HG02840 (cell line): Measurements from ENCODE around the gene THAP12.
A peak's percentile ranks its signal among the peaks of the same experiment; 100 is the strongest.
"Not testable (repeated sequence)": the region's sequence is repeated elsewhere in the genome, so short reads cannot be mapped to it uniquely, and the experiment has no call there.

ENCODE experiments used
- ATAC-seq: cut with Tn5 transposase; IDR thresholded peaks from one replicate; pipeline ENCODE4 v1.9.1; 2021; ENCODE audit warnings: mild to moderate bottlenecking, moderate library complexity, moderate number of reproducible peaks; ENCODE audit not compliant: unreplicated experiment, low FRiP score

The THAP12 gene, protein sequence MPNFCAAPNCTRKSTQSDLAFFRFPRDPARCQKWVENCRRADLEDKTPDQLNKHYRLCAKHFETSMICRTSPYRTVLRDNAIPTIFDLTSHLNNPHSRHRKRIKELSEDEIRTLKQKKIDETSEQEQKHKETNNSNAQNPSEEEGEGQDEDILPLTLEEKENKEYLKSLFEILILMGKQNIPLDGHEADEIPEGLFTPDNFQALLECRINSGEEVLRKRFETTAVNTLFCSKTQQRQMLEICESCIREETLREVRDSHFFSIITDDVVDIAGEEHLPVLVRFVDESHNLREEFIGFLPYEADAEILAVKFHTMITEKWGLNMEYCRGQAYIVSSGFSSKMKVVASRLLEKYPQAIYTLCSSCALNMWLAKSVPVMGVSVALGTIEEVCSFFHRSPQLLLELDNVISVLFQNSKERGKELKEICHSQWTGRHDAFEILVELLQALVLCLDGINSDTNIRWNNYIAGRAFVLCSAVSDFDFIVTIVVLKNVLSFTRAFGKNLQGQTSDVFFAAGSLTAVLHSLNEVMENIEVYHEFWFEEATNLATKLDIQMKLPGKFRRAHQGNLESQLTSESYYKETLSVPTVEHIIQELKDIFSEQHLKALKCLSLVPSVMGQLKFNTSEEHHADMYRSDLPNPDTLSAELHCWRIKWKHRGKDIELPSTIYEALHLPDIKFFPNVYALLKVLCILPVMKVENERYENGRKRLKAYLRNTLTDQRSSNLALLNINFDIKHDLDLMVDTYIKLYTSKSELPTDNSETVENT

DNA sequence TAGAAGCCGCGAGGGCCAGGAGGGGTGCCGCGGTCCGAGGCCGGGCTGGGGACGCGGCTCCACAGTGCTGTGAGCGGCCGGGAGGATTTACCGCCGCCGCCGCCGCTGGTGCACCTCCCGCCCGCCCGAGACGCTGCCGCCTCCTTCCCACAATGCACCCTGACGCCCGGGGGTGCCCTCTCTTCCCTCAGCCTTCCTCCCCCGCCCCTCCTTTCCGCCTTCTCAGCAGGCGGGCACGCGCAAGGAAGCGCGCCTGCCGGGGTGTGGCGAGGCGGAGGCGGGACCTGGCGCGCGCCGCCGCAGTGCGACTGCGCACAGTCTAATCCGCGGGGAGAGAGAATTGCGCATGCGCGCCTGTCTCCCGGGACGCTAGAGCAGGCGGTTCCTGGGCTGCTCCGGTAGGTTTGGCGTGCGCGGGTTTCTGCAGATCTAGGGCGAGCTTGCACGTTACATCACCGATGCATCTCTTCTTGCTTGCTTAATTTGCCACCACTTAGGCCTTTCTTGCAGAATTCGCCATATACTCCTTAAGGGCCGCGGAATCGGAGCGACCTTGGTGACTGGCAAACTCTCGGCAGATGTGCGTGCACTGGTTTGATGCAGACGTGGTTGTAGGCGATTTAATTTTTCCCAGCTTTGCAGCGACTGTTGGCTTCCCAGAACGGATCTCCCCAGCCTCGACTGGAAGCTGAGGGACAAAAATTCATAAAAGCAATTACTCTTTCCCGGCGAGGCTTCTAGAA, at the start of gene THAP12, which contains the start of gene GVQW3:
THAP12 (minus strand) TSS at position 156 of the 743 bp plus-strand sequence. CDS start 296 bp downstream, outside the sequence.
GVQW3 (plus strand) TSS at position 347 of the 743 bp plus-strand sequence. CDS start 506 bp downstream, outside the sequence.
- ATAC-seq = peak; percentile 82

DNA sequence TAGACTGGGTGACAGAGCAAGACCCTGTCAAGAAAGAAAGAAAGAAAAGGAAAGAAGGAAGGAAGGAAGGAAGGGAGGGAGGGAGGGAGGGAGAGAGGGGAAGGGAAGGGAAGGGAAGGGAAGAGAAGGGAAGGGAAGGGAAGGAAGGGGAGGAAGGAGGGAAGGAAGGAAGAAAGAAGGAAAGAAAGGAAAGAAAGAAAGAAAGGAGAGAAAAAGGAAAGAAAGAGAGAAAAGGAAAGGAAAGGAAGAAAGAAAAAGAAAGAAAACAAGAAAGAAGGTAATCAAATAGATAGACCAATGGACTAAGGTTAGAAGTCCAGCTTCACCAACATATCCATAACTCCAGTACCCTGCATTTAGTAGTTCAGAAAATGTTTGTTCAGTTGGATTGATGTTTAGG, 45.7 kb upstream of the THAP12 start:
- ATAC-seq = no peak

DNA sequence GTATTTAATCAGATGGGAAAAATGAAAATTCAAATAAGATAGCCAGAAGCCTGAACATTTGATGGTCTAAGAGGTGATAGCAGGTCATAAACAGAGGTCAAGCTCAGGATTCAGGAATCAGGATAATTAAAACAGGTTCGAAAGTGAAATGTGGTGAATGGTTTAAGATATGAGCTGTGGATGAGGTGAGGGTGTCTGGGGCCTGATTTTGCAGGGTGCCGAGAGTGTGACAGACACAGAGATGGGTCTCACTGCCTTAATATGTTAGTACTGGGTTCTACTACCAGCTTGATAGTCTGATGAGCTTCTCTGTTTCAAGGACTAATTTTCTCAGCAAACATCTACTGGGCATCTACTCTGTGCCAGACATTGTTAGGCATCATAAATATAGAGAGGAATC, 44.0 kb upstream of the THAP12 start:
- ATAC-seq = no peak

DNA sequence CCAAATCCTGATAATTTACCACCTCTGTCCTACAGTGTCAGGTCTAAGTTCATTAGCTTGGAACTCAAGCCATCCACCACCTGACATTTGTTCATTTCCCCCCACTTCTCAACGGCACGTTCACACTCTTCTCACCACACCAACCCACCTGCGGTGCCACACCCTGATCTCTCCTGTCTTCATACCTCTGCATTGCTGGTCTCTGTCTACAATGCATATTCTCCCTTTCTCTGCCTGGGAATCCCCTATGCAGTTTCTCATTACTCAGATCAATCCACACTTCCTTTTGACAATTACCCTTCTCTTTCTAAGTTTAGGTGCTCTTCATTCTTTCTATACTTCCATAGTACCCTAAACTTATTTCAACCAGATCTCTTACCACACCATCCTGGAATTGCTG, 43.4 kb upstream of the THAP12 start:
- ATAC-seq = no peak

DNA sequence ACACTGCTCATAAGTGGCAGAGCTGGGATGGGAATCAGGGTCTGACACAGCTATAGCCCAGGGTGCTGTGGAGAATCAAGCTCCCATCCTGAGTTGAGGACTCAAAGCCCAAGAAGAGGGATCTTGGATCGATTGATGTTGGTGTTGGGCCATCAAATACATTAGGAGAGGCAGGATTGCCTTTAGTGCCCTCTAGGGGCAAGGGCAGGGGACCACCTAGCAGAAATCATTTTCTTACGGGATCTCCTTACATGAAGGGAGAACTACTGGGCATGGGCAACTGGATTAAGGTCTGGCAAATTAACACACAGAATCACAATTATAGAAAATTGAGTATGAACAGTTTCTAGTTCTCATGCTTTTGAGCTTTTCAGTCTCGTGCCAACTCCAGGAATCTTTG, 39.0 kb upstream of the THAP12 start:
- no peak for ATAC-seq

DNA sequence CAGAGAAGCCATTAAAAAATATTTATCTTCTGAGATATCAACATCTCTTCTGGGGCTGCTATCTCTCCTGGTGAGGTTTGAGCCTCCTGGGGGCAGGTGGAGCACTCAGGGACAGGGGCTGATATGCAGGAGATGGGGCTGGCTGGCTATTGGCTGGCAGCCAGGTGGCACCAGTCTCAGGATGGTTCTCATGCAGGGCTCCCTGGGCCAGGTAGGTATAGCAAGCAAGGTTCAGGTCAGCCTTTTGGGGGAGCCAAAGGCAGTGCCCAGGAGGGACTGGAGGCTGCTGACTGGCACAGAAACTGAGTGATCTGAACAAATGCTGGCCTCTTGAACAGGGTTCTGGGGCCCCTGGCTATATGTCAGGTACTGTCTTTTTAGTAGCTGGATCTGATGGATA, 34.1 kb upstream of the THAP12 start:
- ATAC-seq = no peak

DNA sequence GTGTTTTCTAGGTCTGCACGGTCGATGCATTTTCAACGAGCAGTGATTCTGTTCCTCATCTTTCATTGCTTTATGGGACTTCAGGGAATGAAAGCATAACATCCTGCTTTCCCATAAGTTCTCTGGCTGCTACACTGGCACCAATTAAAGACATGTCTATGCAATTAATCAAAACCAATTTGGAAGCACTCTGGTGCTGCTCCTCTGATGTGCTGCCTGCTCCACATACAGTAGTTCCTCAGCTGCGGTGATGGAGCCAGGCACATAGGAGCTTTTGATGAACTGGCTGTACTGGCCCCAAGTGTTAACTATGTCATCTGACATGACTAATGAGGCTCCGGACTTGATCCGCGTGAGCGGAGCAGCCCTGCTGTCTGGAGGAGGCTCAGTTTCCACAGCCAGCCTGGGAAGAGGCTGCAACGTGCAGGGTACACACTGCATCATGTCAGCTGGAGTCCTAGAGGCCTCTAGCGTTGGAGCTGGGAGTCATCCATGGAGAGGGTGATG, 30.0 kb upstream of the THAP12 start:
- ATAC-seq = no peak

DNA sequence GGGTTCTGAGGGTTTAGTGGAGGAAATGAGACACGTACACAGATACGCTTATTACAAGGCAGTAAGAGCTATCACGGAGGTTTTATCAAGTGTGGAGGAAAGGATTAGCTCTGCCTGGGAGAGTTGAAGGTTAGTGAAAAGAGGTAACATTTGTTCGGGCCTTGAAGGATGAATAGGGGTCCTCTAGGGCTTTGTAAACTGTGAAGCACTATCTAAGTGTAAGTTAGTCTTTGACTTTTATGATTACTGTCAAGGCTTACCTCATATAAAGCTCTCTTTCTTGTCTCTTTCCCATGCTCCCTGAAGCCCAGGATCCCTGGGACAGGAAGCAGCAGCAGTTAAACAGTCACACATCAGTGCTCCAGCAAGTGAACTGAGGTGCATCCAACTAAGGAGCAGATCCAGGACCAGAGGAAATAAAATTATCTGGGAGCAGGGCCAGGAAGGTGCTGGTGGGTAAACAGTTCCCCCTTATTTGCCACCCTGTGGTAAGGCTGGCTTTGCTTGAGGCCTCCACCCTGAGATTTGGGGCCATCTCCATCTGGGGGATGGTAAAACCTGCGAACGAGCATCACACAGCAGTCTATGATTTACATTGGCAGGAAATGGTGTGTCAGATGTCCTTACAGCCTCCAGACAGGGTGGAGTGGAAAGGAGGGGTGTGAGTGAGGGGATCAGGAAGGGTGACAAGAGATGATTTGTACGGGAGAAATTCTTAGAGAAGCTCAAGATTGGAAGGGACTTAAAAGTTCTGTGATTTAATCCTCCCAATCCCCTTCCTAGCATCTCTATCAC, 27.4 kb upstream of the THAP12 start:
- no peak for ATAC-seq

DNA sequence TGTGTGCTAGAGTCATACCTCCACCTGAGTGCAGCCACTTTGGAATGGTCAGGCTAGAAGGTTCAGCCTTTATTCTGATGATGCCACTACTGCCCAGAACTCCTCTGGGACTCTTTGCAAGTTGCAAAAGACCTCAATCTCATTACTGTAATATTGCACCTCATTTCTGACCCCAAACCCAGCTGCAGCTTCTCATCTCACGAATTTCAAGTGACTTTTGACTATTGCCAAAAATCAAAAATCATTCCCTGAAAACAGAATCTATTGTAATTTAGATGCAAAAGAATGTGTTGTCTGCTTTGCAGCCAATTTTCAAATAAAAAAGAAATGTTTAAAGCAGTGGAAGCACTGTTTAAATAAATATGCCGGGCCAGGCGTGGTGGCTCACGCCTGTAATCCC, 25.4 kb upstream of the THAP12 start:
- ATAC-seq = no peak

DNA sequence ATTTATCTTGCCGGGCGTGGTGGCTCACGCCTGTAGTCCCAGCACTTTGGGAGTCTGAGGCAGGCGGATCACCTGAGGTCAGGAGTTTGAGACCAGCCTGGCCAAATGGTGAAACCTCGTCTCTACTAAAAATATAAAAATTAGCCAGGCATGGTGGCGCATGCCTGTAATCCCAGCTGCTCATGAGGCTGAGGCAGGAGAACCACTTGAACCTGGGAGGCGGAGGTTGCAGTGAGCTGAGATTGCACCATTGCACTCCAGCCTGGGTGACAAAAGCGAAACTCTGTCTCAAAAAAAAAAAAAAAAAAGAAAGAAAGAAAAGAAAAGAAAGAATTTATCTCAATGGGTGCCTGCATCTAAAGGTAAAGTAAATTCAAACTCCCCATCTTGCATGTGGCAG, 20.6 kb upstream of the THAP12 start:
- not testable (repeated sequence) for ATAC-seq

DNA sequence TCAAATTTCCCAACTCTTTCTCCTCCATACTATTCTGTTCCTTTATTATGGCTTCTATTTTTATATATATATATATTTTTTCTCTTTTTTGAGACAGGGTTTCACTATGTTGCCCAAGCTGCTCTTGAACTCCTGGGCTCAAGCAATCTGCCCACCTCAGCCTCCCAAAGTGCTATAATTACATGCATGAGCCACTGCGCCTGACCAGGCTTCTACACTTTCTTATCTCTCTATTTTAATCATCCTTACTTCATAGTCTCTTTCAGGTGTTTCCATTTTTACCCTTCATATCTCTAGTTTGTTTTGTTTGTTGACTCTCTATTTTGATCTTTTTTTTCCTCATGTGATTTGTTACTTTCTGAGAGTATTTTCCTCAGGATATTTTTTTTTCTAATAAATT, 20.0 kb upstream of the THAP12 start:
- no peak for ATAC-seq

DNA sequence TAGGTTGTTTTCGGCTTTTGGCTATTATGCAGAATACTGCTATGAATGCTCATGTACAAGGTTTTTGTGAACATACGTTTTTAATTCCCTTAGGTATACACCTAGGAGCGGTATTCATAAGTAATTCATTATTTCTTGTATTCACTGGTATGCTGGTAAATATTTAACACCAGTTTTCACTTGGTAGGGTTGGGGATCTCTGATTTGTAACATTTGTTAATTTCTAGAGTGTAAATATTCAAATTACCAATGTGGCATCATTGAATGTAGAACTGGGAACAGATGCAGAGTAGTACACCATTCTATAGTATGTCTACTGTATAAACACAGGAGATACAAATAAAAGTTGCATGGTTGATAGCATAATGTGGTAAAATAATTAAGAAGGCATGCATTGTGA, 16.5 kb upstream of the THAP12 start:
- ATAC-seq = no peak

DNA sequence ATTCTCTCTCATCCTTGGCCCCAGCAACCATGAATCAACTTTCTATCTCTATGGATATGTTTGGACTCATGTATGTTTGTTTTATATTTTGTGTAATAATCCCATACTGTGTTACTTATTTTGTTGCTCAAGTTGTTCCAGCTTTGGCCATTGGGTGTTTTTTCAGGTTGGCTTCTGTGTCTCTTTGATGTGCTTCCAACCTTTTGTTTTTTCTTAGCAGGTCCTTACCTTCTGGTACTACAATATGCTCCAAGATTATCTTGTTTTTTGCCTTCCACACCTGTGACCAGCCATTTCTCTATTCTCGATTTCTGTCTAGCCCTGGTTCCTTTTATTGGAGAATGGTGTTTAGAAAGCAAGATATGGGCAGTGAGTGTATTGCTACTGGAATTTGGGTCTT, 14.4 kb upstream of the THAP12 start:
- no peak for ATAC-seq

DNA sequence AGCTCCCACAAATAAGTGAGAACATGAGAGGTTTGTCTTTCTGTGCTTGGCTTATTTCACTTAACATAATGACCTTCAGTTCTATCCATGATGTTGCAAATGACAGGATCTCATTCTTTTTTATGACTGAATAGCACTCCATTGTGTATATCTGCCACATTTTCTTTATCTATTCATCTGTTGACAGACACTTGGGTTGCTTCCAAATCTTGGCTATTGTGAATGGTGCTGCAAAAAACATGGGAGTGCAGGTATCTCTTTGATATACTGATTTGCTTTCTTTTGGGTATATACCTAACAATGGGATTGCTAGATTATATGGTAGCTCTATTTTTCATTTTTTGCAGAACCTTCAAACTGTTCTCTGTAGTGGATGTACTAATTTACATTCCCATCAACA, 13.5 kb upstream of the THAP12 start:
- ATAC-seq = no peak

DNA sequence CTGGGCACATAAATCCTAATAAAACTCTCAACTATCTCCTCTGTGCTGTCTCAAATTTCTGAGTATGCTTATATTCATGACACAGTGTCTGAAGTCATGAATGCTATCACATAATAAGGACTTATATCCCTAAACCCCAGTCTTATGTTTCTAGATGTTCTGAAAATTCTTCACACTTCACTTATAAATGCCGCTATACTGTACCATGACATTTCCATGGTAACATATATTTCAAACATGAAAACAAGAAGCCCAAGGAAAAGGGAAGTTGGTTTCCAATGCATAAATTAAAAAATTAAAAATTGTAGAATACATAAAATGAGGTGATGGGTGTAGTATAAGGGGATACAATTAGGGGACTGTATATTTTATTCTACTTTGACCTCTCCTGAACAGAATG, 11.9 kb upstream of the THAP12 start:
- no peak for ATAC-seq

DNA sequence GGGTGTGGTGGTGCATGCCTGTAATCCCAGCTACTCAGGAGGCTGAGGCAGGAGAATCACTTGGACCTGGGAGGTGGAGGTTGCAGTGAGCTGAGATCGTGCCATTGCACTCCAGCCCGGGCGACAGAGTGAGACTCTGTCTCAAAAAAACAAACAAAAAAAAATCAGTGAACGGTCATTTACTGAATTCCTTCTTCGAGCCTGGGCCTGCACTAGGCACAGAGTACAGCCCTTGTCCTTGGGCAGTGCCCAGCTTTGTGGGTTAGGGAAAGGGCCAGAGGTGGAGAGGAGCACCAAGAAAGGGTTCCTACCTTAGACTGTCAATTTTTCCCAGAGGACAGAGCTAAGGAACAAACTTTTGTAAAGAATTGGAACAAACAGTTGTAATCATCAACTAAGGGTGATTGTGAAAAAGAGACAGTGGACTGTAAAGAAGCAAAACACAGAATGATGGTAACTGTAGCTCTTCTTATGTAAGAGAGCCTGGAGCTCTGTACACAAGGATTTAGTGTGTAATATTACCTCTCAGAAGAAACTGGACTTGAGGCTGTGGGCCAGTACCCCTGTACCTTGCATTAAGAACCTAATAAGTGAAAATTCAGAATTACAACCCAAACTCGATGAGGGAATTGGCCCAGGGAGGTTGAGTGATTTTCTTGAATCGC, 11.0 kb upstream of the THAP12 start:
- no peak for ATAC-seq

DNA sequence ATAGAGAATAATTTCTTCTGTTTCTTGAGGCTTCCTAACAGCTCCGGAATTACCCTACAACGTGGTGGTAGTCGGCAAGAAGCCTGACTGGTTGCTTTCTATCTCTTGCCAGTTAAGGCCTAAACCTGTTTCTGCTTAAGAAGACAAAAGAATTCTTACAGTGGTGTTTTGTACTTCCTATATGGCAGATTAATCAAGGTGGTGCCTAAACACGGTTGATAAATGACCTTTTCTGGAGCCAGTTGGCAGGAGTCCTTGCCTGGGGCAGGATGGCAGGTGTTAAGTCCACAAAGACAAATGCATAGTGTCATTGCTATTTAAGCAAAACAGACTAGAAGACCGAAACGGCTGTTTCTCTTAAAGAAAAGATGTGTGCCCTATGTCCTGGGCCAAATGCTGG, 10.1 kb upstream of the THAP12 start:
- no peak for ATAC-seq

DNA sequence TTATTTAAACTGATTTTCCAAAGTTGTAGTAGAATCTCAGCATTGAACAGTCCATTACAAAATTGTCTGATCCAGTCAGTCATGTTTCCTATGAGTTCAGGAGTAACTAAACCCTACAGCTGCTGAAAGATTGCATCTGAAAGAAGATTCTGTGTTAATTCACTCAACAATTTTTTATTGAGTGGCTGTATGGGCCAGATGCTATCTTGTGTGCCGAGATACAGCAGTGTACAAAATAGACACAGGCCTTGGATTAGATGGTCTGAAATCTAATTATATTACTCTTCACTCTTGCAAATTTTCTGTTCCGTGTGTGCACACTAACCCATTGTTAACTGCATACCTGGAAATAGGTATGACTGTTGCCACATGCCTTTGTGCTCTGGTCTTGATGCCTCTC, 7.5 kb upstream of the THAP12 start:
- ATAC-seq = no peak

DNA sequence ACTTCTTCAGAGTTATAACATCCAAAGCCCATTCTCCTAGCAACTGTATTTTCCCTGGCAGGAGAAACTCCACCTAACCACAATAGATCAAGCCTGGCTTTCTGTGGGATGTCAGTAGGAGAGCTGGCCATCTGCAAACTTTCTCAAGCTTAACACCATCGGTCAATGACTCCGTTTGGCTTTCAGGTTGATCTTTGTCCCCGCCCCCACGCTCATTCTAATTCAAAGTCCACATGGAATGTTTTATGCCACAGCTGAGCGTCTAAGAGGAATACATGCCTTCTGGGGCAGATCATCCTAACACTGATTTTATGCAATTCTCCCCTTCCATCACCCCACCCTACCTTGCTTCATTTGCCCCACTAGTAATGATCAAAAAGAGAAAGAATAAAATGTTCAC, 5.0 kb upstream of the THAP12 start:
- ATAC-seq = no peak

DNA sequence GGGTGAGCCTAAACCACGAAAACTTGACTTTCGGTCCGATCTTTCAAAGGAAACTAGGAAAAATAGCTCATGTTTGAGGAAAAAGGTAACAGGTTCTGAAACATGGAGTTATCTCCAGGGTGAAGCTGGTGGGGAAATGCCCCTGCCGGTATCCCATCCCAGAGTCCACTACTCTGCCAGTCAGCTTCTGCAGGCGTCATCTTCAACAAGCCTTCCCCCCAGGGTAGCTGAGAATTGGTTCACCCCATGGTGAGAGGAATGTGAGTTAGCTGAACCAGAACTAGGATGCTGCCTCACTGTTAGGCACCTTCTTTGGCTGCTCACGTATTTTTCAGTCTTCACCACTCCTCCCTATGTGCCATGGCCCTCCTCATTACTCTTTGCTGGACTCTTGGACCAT, 1.3 kb upstream of the THAP12 start:
- ATAC-seq = no peak
